Vagina (tissue), 2 donors: ENCODE measurements around the gene JAKMIP1.

Experiments
- CTCF ChIP-seq, 3 experiments: fragments of 450-650 bp in 2 of 3; fragments of 200-600 bp in 1 of 3; sonication (generic) in 1 of 3; IDR thresholded peaks; one replicate each; pipeline ENCODE4 v1.5.1; 2017 to 2019; ENCODE audit warnings: antibody characterized with exemption in 3 of 3, mild to moderate bottlenecking in 2 of 3, moderate library complexity in 2 of 3
- POLR2AphosphoS5 ChIP-seq, 2 donors: sonication (generic); formaldehyde crosslinking; IDR thresholded peaks; one replicate each; pipeline ENCODE4 v1.9.0; 2017; ENCODE audit warnings: antibody characterized with exemption in 2 of 2, mild to moderate bottlenecking in 2 of 2, low read depth in 1 of 2; ENCODE audit not compliant: insufficient read depth in 1 of 2

DNA sequence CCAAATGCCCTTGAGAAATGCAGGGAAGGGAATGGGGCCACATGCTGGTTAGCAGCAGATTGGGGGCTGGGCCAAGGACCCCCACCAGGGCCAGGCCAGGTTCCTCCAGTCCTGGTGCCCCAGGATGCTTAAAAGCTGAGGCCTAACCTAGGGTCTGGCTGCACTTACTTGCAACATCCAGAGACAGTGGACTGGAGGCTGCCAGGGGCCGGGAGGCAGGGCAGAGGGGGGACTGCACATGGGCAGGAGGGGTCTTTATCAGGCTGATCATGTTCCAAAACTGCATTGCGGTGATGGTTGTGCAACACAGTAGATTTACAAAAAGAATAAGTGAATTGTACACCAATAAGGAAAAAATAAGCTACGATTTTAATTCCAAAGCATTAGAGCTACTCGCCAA, 145.3 kb downstream of the JAKMIP1 start:
- TF ChIP-seq POLR2AphosphoS5 (IDR thresholded peaks at IDR 0.05; ENCODE audit: insufficient read depth in 1 of 2, low read depth in 1 of 2) (no peak), CTCF (IDR thresholded peaks at IDR 0.05) (no peak)
